Measurements from ENCODE around the gene SCNN1A.

Gene SCNN1A

DNA sequence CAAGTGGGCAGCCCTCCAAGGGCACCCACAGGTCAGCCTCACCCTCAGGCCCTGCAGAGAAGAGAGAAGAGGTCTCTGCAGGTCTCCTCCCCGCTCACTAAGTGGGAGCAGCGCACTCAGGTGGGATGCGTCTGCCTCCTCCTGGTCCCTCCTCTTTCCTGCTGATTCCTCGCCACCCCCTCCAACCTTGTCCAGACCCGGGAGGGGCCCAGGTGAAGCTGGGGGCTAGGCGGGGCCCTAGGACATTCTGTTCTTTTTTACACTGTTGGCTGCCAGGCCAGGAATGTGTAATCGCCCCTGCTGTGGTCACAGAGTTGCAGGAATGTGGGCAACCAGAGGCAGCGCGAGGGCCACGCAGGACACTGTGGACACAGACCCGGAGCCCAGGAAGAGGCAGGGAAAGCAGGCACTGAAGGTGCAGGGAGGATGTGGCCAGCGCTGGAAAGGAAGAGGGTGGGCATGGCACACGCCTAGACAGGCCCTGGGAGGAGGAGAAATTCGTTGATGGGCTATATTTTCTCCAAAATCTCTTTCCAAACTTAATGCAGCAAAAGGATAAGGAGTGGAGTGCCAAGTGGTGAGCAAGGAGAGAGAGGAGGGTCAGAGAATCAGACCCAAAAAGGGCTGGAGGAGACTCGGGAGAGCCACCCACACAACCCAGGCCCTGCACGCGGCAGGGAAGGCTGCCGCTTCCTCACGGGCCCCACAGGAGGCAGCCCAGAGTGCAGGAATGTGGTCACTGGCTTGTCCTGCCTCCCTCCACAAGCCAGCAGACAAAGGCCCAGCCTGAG lies 911 bp upstream of the SCNN1A start:
- no peaks in the 10 kb centered on the region for H3K36me3 ChIP-seq (ENCODE audit: low read length)
- no peak overlapping the region for H3K4me2 ChIP-seq (ENCODE audit: low read depth, low read length, poor library complexity, severe bottlenecking)
- no peak overlapping the region for H3K27ac ChIP-seq (ENCODE audit: low read depth, low read length)
- no peak overlapping the region for H2AFZ ChIP-seq (ENCODE audit: low read depth, low read length, severe bottlenecking)
- H3K9me3 ChIP-seq (ENCODE audit: insufficient read depth, low read length) = no peaks in the 10 kb centered on the region
- no peak overlapping the region for H3K9ac ChIP-seq (ENCODE audit: low read length)
- no peak overlapping the region for H3K4me3 ChIP-seq (ENCODE audit: insufficient read depth, low read length, poor library complexity, severe bottlenecking)
- H3K9me2 ChIP-seq (replicated peaks; ENCODE audit: insufficient read depth, low read length) = no peaks in the 10 kb centered on the region
- no peaks in the 10 kb centered on the region for H3K27me3 ChIP-seq (ENCODE audit: low read length)
- H3F3A ChIP-seq (ENCODE audit: insufficient read depth) = no peaks in the 10 kb centered on the region
- TF ChIP-seq, protein P1, sequence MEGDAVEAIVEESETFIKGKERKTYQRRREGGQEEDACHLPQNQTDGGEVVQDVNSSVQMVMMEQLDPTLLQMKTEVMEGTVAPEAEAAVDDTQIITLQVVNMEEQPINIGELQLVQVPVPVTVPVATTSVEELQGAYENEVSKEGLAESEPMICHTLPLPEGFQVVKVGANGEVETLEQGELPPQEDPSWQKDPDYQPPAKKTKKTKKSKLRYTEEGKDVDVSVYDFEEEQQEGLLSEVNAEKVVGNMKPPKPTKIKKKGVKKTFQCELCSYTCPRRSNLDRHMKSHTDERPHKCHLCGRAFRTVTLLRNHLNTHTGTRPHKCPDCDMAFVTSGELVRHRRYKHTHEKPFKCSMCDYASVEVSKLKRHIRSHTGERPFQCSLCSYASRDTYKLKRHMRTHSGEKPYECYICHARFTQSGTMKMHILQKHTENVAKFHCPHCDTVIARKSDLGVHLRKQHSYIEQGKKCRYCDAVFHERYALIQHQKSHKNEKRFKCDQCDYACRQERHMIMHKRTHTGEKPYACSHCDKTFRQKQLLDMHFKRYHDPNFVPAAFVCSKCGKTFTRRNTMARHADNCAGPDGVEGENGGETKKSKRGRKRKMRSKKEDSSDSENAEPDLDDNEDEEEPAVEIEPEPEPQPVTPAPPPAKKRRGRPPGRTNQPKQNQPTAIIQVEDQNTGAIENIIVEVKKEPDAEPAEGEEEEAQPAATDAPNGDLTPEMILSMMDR (IDR thresholded peaks at IDR 0.05; ENCODE audit: insufficient read depth, low read length, poor library complexity, severe bottlenecking) = no peak
- TF ChIP-seq EZH2phosphoT487 (conservative IDR thresholded peaks at IDR 0.05; ENCODE audit: low read length) = no peak
- no peaks in the 10 kb centered on the region for H3K79me2 ChIP-seq (ENCODE audit: insufficient read depth, low read length)
- no peaks in the 10 kb centered on the region for H4K20me1 ChIP-seq (ENCODE audit: low read depth, low read length)

DNA sequence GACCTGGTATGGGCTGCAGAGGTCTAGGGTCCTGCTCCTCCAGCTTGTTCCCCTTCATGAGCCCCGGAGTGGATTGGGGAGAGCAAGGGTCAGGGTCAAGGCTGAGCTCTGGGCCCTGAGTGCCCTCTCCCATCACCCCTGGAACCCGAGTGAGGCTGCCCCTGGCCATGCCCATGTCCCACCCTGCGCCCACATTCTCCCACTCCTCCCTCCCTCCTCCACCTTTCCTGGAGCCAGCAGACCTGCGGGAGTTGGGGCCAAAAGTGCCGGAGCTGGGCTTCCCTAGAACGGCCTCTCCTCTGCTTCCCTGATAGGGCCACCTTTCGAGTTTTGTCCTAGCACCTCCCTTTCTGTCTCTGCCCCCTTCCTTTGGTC lies 590 bp downstream of the SCNN1A start:
- H3K9ac ChIP-seq (ENCODE audit: low read length) = no peak overlapping the region
- no peak for TF ChIP-seq EZH2phosphoT487 (conservative IDR thresholded peaks at IDR 0.05; ENCODE audit: low read length)
- TF ChIP-seq, protein P1 (IDR thresholded peaks at IDR 0.05; ENCODE audit: insufficient read depth, low read length, poor library complexity, severe bottlenecking) = no peak
- no peaks in the 10 kb centered on the region for H3K27me3 ChIP-seq (ENCODE audit: low read length)
- H3K9me3 ChIP-seq (ENCODE audit: insufficient read depth, low read length) = no peaks in the 10 kb centered on the region
- no peaks in the 10 kb centered on the region for H4K20me1 ChIP-seq (ENCODE audit: low read depth, low read length)
- no peaks in the 10 kb centered on the region for H3K79me2 ChIP-seq (ENCODE audit: insufficient read depth, low read length)
- H3K36me3 ChIP-seq (ENCODE audit: low read length) = no peaks in the 10 kb centered on the region
- no peak overlapping the region for H3K27ac ChIP-seq (ENCODE audit: low read depth, low read length)
- no peaks in the 10 kb centered on the region for H3K9me2 ChIP-seq (replicated peaks; ENCODE audit: insufficient read depth, low read length)
- H3F3A ChIP-seq (ENCODE audit: insufficient read depth) = no peaks in the 10 kb centered on the region
- H2AFZ ChIP-seq (ENCODE audit: low read depth, low read length, severe bottlenecking) = no peak overlapping the region
- no peak overlapping the region for H3K4me3 ChIP-seq (ENCODE audit: insufficient read depth, low read length, poor library complexity, severe bottlenecking)
- H3K4me2 ChIP-seq (ENCODE audit: low read depth, low read length, poor library complexity, severe bottlenecking) = no peak overlapping the region

DNA sequence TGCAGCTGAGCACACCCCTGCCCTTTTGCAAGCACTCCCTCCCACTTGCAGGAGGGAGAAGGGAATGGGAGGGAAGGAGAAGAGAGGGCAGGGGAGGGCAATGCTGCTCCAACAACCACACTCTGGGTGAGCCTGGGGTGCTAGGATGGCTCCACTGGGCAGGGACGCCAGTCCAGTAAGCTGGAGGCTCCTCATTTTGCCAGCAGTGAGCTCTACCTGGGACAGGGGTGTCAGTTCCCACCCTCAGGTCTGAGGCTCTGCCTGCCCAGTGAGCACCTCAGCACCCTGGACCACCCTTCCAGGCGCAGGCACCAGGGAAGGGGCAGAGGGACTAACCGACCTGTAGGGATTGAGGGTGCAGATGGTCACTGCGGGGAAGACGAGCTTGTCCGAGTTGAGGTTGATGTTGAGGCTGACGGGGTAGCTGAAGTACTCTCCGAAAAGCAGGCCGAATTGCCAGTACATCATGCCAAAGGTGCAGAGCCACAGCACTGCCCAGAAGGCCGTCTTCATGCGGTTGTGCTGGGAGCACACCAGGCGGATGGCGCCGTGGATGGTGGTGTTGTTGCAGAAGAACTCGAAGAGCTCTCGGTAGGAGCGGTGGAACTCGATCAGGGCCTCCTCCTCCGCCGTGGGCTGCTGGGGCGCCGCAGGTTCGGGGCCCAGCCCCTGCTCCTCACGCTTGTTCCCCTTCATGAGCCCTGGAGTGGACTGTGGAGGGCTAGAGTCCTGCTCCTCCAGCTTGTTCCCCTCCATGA lies 1.2 kb downstream of the SCNN1A start:
- Histone ChIP-seq H4K20me1 (ENCODE audit: low read depth, low read length) (no peaks in the 10 kb centered on the region), H3K4me2 (ENCODE audit: low read depth, low read length, poor library complexity, severe bottlenecking) (no peak overlapping the region), H3K79me2 (ENCODE audit: insufficient read depth, low read length) (no peaks in the 10 kb centered on the region), H3K4me3 (ENCODE audit: insufficient read depth, low read length, poor library complexity, severe bottlenecking) (no peak overlapping the region), H3F3A (ENCODE audit: insufficient read depth) (no peaks in the 10 kb centered on the region), H3K9me2 (replicated peaks; ENCODE audit: insufficient read depth, low read length) (no peaks in the 10 kb centered on the region), H3K27ac (ENCODE audit: low read depth, low read length) (no peak overlapping the region), H3K9ac (ENCODE audit: low read length) (no peak overlapping the region), H3K36me3 (ENCODE audit: low read length) (no peaks in the 10 kb centered on the region), H3K9me3 (ENCODE audit: insufficient read depth, low read length) (no peaks in the 10 kb centered on the region), H3K27me3 (ENCODE audit: low read length) (no peaks in the 10 kb centered on the region), H2AFZ (ENCODE audit: low read depth, low read length, severe bottlenecking) (no peak overlapping the region)
- TF ChIP-seq EZH2phosphoT487 (conservative IDR thresholded peaks at IDR 0.05; ENCODE audit: low read length) = no peak
- TF ChIP-seq, protein P1 (IDR thresholded peaks at IDR 0.05; ENCODE audit: insufficient read depth, low read length, poor library complexity, severe bottlenecking) = no peak
